ENCODE measurements around the gene ASPSCR1. TPM values are rescaled to one million over a fixed set of nuclear protein-coding genes. Genes with fewer than 3 reads are reported as not detected.

The ASPSCR1 gene
- total and polyA plus RNA-seq, 2 of the 13 experiments (the other 11 are each of a cell fraction or from before 2014, with no cell fraction given) = 274 to 314 TPM

GRCh38 chr17:81967533-81968395 lies 9.7 kb upstream of the ASPSCR1 start (continued):
- TF ChIP-seq TEF (CRISPR knock-in tag; IDR thresholded peaks at IDR 0.05) (no peak), ZFY (CRISPR knock-in tag; IDR thresholded peaks at IDR 0.05) (peak; percentile 92), ZNF674 (CRISPR knock-in tag; IDR thresholded peaks at IDR 0.05; ENCODE audit: low read depth) (peak; percentile 80), FOXJ3 (CRISPR knock-in tag; IDR thresholded peaks at IDR 0.05; ENCODE audit: borderline replicate concordance) (peak; percentile 80), TBX2 (CRISPR knock-in tag; IDR thresholded peaks at IDR 0.05; ENCODE audit: borderline replicate concordance) (peak; percentile 98), SCMH1 (CRISPR knock-in tag; IDR thresholded peaks at IDR 0.05; ENCODE audit: borderline replicate concordance) (no peak), HDAC1 (CRISPR knock-in tag; IDR thresholded peaks at IDR 0.05) (peak; percentile 94), MEF2D (CRISPR knock-in tag; IDR thresholded peaks at IDR 0.05) (peak; percentile 95), ZNF143 (CRISPR knock-in tag; IDR thresholded peaks at IDR 0.05) (peak; percentile 62; the same call in 1 of the 2 replicates), ARNT2 (CRISPR knock-in tag; IDR thresholded peaks at IDR 0.05; ENCODE audit: low read depth) (peak; percentile 93), ZNF33B (CRISPR knock-in tag; IDR thresholded peaks at IDR 0.05) (no peak), TBL1XR1 (IDR thresholded peaks at IDR 0.05; ENCODE audit: borderline replicate concordance, low read length, partially characterized antibody) (no peak)
- TF ChIP-seq, protein P1, sequence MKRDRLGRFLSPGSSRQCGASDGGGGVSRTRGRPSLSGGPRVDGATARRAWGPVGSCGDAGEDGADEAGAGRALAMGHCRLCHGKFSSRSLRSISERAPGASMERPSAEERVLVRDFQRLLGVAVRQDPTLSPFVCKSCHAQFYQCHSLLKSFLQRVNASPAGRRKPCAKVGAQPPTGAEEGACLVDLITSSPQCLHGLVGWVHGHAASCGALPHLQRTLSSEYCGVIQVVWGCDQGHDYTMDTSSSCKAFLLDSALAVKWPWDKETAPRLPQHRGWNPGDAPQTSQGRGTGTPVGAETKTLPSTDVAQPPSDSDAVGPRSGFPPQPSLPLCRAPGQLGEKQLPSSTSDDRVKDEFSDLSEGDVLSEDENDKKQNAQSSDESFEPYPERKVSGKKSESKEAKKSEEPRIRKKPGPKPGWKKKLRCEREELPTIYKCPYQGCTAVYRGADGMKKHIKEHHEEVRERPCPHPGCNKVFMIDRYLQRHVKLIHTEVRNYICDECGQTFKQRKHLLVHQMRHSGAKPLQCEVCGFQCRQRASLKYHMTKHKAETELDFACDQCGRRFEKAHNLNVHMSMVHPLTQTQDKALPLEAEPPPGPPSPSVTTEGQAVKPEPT (CRISPR knock-in tag; IDR thresholded peaks at IDR 0.05; ENCODE audit: low read depth) = peak; percentile 81; the same call in 1 of the 2 replicates
- TF ChIP-seq, protein P2, sequence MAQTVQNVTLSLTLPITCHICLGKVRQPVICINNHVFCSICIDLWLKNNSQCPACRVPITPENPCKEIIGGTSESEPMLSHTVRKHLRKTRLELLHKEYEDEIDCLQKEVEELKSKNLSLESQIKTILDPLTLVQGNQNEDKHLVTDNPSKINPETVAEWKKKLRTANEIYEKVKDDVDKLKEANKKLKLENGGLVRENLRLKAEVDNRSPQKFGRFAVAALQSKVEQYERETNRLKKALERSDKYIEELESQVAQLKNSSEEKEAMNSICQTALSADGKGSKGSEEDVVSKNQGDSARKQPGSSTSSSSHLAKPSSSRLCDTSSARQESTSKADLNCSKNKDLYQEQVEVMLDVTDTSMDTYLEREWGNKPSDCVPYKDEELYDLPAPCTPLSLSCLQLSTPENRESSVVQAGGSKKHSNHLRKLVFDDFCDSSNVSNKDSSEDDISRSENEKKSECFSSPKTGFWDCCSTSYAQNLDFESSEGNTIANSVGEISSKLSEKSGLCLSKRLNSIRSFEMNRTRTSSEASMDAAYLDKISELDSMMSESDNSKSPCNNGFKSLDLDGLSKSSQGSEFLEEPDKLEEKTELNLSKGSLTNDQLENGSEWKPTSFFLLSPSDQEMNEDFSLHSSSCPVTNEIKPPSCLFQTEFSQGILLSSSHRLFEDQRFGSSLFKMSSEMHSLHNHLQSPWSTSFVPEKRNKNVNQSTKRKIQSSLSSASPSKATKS (CRISPR knock-in tag; IDR thresholded peaks at IDR 0.05) = no peak
